Mucosa of descending colon (tissue), 3 donors: Measurements from ENCODE around the gene TBXAS1. TPM values are rescaled to one million over a fixed set of nuclear protein-coding genes. Genes with fewer than 3 reads are reported as not detected.
"Not testable (repeated sequence)": the region's sequence is repeated elsewhere in the genome, so short reads cannot be mapped to it uniquely, and the experiment has no call there.

Experiments
- ATAC-seq: fragments of 200-7000 bp; cut with Tn5 transposase; one replicate; pipeline ENCODE4 v1.9.1; 2020; ENCODE audit warnings: mild to moderate bottlenecking, moderate library complexity
- DNase-seq, 3 donors: peaks; one replicate each; pipeline ENCODE4 v3.0.0-alpha.2; 2020
- H3K36me3 ChIP-seq: fragments of 200-600 bp; one replicate; pipeline ENCODE4 v1.8.0; 2021; ENCODE audit warnings: low read depth, mild to moderate bottlenecking
- H3K4me1 ChIP-seq: fragments of 200-600 bp; one replicate; pipeline ENCODE4 v1.8.0; 2021; ENCODE audit warnings: low read depth, mild to moderate bottlenecking
- H3K4me3 ChIP-seq: fragments of 200-600 bp; one replicate; pipeline ENCODE4 v1.8.0; 2021; ENCODE audit warnings: mild to moderate bottlenecking
- H3K9me3 ChIP-seq: fragments of 200-600 bp; one replicate; pipeline ENCODE4 v1.8.0; 2021; ENCODE audit warnings: mild to moderate bottlenecking
- CTCF ChIP-seq: fragments of 200-600 bp; IDR thresholded peaks from one replicate; pipeline ENCODE4 v1.8.0; 2022; ENCODE audit warnings: antibody characterized with exemption, mild to moderate bottlenecking
- intact Hi-C, 2 donors: fragments of 100-400 bp; cut with DNase I in 1 of 2; cut with micrococcal nuclease in 1 of 2; formaldehyde crosslinking; loops; one replicate each; pipeline versions ENCODE4 v1.11.0 to v1.11.1; 2022; cut with DNase I, micrococcal nuclease
- total RNA-seq, 3 donors: library from RNA; stranded (reverse); fragmentation: NEBNext Ultra II Directional in 2 of 3; extraction: Animal tissue kit (Norgen Biotek cat#: 25700) in 2 of 3; gene quantifications; one replicate each; pipeline versions ENCODE4 v1.2.1 to v1.2.4, GENCODE V29; 2021 to 2023
- donor health status: DM: no; HTN: no; CAD: no; lungs with moderate emphysema.
- donor health status: DM: no; HTN: no; CAD: no.
- donor health status: DM: no; HTN: yes; CAD: no.

Gene TBXAS1
- total RNA-seq, 3 donors from 2014 or later = 9.4 to 15.6 (median 9.7) TPM

- ATAC-seq = no peak
- H3K4me1 ChIP-seq = peaks cover 8% of the 10 kb centered on the region
- TF ChIP-seq CTCF = no peak
These were observed 2.0 kb upstream of the TBXAS1 start for GRCh38 chr7:139827042-139827441.

DNA sequence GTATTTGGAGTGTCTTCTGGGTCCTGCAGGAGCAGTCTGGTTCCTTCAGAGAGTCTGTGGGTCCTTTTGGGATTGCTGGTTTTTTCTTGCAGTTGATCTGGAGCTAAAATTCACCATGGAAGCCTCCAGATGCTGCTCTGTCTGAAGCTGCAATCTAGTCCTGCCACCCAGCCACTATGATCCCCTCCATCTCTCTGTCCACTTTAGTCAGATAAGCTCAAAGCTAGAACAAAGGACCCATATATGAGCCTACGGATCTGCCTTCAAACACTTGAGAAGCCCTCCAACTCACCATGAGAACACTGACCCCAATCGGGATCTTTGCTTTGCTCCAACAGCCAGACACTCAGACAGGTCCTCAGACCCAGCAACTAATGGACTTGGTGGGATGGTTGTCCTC, 618 bp upstream of the TBXAS1 start:
- no peak for TF ChIP-seq CTCF
- Histone ChIP-seq H3K4me1 (peaks cover 8% of the 10 kb centered on the region), H3K4me3 (no peak overlapping the region), H3K36me3 (no peaks in the 10 kb centered on the region), H3K9me3 (no peaks in the 10 kb centered on the region)
- intact Hi-C loops = no loop called here
- DNase-seq (no peak), ATAC-seq (no peak)

More at GRCh38 chr7:139827042-139827441, 2.0 kb upstream of the TBXAS1 start:
- DNase-seq = no peak
- intact Hi-C loops = no loop called here
- no peaks in the 10 kb centered on the region for H3K36me3 ChIP-seq
- no peaks in the 10 kb centered on the region for H3K9me3 ChIP-seq
- no peak overlapping the region for H3K4me3 ChIP-seq

DNA sequence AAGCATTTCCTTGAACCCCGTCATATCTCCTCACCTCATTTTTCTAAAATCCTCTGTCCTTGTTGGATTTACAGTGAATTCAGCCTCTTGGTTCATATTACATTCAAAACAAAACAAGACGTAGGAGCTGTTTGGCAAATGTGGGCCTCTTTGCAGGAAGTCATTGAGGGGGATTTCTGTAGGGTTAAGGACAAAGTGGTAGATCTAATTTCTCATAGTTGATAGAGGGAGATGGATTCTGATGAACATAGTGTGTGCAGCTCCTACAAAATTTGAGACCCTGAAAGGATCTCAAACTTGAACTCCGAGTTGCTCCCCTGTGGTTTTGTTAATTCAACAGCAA, 682 bp downstream of the TBXAS1 start:
- Histone ChIP-seq H3K36me3 (no peaks in the 10 kb centered on the region), H3K9me3 (no peaks in the 10 kb centered on the region), H3K4me1 (peaks cover 8% of the 10 kb centered on the region), H3K4me3 (no peak overlapping the region)
- peak; percentile 3 for ATAC-seq
- intact Hi-C loops = no loop called here
- DNase-seq = no peak
- TF ChIP-seq CTCF = no peak

DNA sequence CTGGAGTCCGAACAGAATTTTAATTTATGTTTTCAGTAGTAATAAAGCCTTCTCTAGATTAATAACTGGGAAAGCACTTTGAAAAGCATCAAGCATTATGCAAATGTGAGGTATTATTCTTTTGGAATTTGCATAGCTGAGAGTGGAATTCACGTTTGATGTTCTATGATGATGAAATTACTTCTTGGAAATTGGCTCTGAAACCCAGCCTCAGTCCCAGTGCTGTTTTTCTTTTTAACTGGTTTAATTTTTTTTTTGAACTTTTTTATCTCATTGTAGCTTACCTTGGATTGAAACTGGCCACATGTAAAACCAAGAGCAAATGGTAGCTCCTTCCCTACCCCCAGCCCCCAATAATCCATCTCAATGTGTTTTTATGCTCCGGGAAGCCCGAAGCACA, 1.2 kb downstream of the TBXAS1 start:
- H3K9me3 ChIP-seq = no peaks in the 10 kb centered on the region
- intact Hi-C loops = no loop called here
- H3K4me1 ChIP-seq = peaks cover 8% of the 10 kb centered on the region
- ATAC-seq = no peak
- no peaks in the 10 kb centered on the region for H3K36me3 ChIP-seq
- no peak for DNase-seq
- H3K4me3 ChIP-seq = no peak overlapping the region
- TF ChIP-seq CTCF = no peak

DNA sequence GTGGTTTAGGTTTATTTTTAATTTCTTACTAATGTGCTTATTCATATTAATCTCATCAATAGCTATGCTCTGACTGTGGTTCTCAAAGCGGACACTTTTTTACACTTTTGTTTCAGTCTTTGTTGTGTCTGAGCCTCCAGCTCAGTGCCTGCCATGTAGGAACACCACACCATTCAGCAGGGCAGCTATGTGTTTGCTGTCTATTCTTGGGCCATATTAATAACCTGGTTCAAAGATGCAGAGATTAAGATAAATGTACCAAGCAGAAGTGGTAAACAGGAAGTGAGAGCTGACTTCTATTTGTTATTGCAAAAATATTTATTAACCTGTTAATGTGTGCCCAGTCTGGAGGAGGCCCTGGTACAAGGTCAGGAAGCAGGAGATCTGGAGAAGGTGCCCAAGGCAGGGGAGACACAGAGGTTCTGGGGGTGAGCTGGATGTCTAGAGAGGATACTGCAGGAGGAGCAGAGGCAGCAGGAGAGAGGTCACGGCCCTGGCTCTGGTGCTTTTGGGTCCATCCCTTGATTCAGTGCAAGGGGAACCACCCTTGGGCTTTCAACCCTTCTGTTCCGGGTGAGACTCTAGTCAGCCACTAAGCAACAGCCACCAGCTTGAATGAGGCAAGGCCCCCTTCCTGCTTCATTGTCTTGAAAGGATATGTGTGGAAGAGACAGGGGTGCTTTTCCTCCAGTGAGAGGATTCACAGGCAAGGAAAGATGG, 1.9 kb downstream of the TBXAS1 start:
- TF ChIP-seq CTCF = no peak
- DNase-seq = no peak
- intact Hi-C loops = no loop called here
- no peaks in the 10 kb centered on the region for H3K9me3 ChIP-seq
- H3K4me3 ChIP-seq = no peak overlapping the region
- H3K36me3 ChIP-seq = no peaks in the 10 kb centered on the region
- peak; percentile 11 for ATAC-seq
- H3K4me1 ChIP-seq = peaks cover 8% of the 10 kb centered on the region

DNA sequence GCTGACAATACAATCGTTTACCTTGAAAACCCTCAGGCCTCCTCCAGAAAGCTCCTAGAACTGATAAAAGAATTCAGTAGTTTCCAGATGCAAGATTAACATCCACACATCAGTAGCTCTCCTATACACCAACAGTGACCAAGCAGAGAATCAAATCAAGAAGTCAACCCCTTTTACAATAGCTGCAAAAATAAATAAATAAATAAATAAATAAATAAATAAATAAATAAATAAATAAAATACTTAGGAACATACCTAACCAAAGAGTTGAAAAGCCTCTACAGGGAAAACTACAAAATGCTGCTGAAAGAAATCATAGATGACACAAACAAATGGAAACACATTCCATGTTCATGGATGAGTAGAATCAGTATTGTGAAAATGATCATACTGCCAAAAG, 6.8 kb downstream of the TBXAS1 start:
- H3K36me3 ChIP-seq, H3K9me3 ChIP-seq, H3K4me1 ChIP-seq, ATAC-seq, H3K4me3 ChIP-seq, intact Hi-C loops, DNase-seq: not testable (repeated sequence)

DNA sequence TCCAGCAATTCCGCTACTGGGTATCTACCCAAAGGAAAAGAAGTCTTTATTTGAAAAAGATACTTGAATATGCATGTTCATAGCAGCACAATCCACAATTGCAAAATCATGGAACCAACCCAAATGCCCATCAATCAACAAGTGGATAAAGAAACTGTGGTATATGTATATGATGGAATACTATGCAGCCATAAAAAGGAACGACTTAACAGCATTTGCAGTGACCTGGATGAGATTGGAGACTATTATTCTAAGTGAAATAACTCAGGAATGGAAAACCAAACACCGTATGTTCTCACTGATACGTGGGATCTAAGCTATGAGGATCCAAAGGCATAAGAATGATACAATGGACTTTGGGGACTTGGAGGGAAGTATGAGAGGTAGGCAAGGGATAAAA, 8.2 kb downstream of the TBXAS1 start:
- H3K36me3 ChIP-seq, ATAC-seq, DNase-seq, intact Hi-C loops, H3K4me3 ChIP-seq, H3K4me1 ChIP-seq, H3K9me3 ChIP-seq: not testable (repeated sequence)
